BLaER1 (cell line): Measurements from ENCODE around the gene MEGF10.

Experiments used
- H3K27ac ChIP-seq: shearing (Covaris generic); formaldehyde crosslinking; 2 replicates; pipeline ENCODE4 v1.8.1; 2022
- H3K27me3 ChIP-seq: shearing (Covaris generic); formaldehyde crosslinking; 2 replicates; pipeline ENCODE4 v1.8.1; 2022
- H3K36me3 ChIP-seq: shearing (Covaris generic); formaldehyde crosslinking; 2 replicates; pipeline ENCODE4 v1.8.1; 2022
- H3K4me1 ChIP-seq: shearing (Covaris generic); formaldehyde crosslinking; 2 replicates; pipeline ENCODE4 v1.8.1; 2022
- H3K4me2 ChIP-seq: shearing (Covaris generic); formaldehyde crosslinking; 2 replicates; pipeline ENCODE4 v1.8.1; 2022
- H3K4me3 ChIP-seq: shearing (Covaris generic); formaldehyde crosslinking; 2 replicates; pipeline ENCODE4 v1.8.1; 2022
- H3K9ac ChIP-seq: shearing (Covaris generic); formaldehyde crosslinking; 2 replicates; pipeline ENCODE4 v1.8.1; 2022
- H3K9me3 ChIP-seq: shearing (Covaris generic); formaldehyde crosslinking; 2 replicates; pipeline ENCODE4 v1.8.1; 2022
- H4K20me1 ChIP-seq: shearing (Covaris generic); formaldehyde crosslinking; 2 replicates; pipeline ENCODE4 v1.8.1; 2022
- Cebpa-rat ChIP-seq: shearing (Covaris generic); IDR thresholded peaks from 2 replicates; pipeline ENCODE4 v1.8.1; 2022

Gene MEGF10

DNA sequence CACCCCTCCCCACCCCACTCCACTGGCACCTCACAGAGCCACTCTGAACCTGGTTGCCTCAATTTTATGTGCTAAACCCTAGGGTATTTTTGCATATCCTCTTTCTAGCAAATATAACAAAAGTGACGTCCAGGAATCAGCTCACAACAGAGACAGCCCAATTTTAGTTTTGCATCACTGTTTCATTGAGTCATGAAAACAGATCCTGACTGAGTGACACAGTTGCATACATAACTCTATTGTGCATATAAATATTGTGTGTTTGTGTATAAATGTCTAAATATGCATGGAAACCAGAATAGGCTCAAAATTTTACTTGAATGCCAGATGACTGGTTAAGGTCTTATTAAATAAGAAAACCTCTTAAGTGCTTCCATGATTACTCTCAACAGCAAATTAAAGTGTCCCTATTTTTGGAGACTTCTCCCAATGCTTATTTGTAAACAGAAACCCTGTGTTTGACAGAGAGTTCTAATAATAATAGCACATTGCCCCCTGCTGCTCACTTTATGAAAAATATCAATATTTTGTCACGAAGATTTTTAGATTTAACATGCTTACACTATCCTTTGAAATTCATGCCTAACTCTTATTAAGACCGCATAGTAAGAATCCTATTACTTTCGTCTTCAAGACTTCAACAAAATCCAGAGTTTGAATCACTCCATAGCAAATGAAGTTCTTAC, 151.3 kb downstream of the MEGF10 start:
- no peak for TF ChIP-seq Cebpa-rat
- Histone ChIP-seq H3K9ac (no peak overlapping the region), H3K9me3 (no peaks in the 10 kb centered on the region), H3K4me3 (no peak overlapping the region), H3K27ac (no peak overlapping the region), H3K36me3 (no peaks in the 10 kb centered on the region), H4K20me1 (no peaks in the 10 kb centered on the region), H3K4me2 (no peak overlapping the region), H3K27me3 (no peaks in the 10 kb centered on the region), H3K4me1 (no peaks in the 10 kb centered on the region)

DNA sequence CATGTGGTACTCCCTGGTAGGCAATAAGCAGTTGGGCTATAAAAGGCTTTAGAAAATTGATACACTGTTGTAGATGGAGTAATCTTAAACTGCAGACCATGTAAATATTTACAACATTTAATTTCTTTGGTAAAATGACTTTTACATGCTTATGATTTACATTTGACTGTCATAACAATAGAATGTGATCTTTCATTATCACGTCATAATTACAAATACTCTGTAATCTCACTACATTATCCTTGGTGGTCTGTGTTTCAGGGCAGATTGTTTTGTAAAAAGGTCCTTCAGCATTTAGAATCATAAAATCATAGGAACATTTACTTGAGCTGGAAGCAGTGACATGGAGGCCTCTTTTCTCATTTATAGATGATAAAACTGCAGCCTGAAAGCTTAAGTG, 153.6 kb downstream of the MEGF10 start:
- Histone ChIP-seq H4K20me1 (no peaks in the 10 kb centered on the region), H3K27ac (no peak overlapping the region), H3K4me2 (no peak overlapping the region), H3K9ac (no peak overlapping the region), H3K4me3 (no peak overlapping the region), H3K9me3 (no peaks in the 10 kb centered on the region), H3K36me3 (no peaks in the 10 kb centered on the region), H3K4me1 (no peaks in the 10 kb centered on the region), H3K27me3 (no peaks in the 10 kb centered on the region)
- no peak for TF ChIP-seq Cebpa-rat

DNA sequence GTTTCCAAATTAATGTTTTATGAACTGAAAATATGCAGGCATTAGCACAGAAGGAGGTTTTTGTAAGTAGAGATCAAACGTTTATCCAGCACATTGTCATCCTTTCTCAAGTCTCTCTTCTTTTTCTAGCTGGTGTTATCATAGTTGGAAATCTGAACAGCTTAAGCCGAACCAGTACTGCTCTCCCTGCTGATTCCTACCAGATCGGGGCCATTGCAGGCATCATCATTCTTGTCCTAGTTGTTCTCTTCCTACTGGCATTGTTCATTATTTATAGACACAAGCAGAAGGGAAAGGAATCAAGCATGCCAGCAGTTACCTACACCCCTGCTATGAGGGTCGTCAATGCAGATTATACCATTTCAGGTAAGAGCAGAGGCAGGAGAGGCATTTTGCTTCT, 154.7 kb downstream of the MEGF10 start:
- TF ChIP-seq Cebpa-rat: no peak
- H4K20me1 ChIP-seq: no peaks in the 10 kb centered on the region
- H3K9me3 ChIP-seq: no peaks in the 10 kb centered on the region
- H3K27ac ChIP-seq: no peak overlapping the region
- H3K4me3 ChIP-seq: no peak overlapping the region
- no peak overlapping the region for H3K4me2 ChIP-seq
- no peaks in the 10 kb centered on the region for H3K27me3 ChIP-seq
- no peak overlapping the region for H3K9ac ChIP-seq
- no peaks in the 10 kb centered on the region for H3K4me1 ChIP-seq
- H3K36me3 ChIP-seq: no peaks in the 10 kb centered on the region

DNA sequence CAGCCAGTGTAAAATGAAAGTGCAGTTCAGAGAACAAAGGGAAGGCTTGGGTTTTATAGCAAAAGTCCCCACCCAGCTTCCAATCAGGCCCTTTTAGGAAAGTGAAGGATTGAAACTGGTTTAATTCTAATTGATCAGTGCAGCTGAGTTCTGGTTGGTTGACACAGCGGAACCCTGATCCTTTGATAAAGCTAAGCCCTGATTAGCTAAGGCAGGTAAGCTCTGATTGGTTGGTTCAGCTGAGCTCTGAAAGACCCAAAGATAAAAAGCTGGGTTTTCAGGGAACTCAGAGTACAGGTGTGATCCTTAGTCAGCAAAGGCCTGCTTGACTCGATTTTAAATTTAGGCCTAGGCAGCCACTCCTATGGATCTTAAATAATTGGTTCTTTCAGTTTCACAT, 156.0 kb downstream of the MEGF10 start:
- Histone ChIP-seq H3K9me3 (no peaks in the 10 kb centered on the region), H3K4me2 (no peak overlapping the region), H3K27ac (no peak overlapping the region), H3K27me3 (no peaks in the 10 kb centered on the region), H3K36me3 (no peaks in the 10 kb centered on the region), H4K20me1 (no peaks in the 10 kb centered on the region), H3K4me3 (no peak overlapping the region), H3K9ac (no peak overlapping the region), H3K4me1 (no peaks in the 10 kb centered on the region)
- TF ChIP-seq Cebpa-rat: no peak

DNA sequence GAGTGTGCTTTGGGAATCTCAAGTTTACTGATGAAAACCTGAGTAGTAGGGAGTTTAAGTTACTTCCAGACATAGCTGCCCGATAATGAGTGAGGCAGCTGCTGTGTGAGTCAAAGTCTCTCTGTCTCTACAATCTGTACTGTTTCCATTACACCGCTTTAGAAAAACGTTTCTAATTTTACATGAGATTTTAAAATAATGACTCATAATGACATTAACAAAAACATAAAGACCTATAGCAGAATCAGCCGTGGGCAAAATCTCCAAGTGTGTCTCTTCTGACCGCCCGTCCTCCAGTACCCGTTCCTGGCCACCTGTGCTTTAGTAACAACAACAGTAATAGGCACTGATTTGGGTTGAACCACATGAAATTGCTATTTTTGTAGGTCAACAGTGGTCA, 157.2 kb downstream of the MEGF10 start:
- no peak overlapping the region for H3K9ac ChIP-seq
- no peak overlapping the region for H3K27ac ChIP-seq

DNA sequence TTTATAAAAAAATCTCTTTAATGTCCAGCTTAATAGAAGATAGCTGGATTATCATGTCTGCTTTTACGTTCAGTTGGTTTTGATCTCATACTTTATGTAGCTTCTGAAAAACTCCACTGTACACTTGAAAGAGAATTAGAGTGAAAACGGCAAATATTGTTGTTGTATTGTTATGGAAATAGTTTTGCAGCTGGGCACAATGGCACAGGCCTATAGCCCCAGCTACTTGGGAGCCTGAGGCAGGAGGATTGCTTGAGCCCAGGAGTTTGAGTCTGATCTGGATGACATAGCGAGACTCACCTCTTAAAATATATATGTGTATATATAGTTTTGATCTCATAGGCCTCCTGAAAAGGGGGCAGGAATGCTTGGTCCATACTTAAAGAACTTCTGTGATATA, 159.4 kb downstream of the MEGF10 start:
- no peaks in the 10 kb centered on the region for H3K36me3 ChIP-seq
- no peak overlapping the region for H3K4me2 ChIP-seq
- H3K9ac ChIP-seq: no peak overlapping the region
- no peaks in the 10 kb centered on the region for H3K4me1 ChIP-seq
- no peaks in the 10 kb centered on the region for H3K9me3 ChIP-seq
- no peak for TF ChIP-seq Cebpa-rat
- no peak overlapping the region for H3K4me3 ChIP-seq
- no peaks in the 10 kb centered on the region for H3K27me3 ChIP-seq
- no peak overlapping the region for H3K27ac ChIP-seq
- H4K20me1 ChIP-seq: no peaks in the 10 kb centered on the region

More for the DNA sequence above, 157.2 kb downstream of the MEGF10 start:
- Histone ChIP-seq H3K36me3 (no peaks in the 10 kb centered on the region), H3K4me3 (no peak overlapping the region), H3K4me2 (no peak overlapping the region), H4K20me1 (no peaks in the 10 kb centered on the region), H3K9me3 (no peaks in the 10 kb centered on the region), H3K27me3 (no peaks in the 10 kb centered on the region), H3K4me1 (no peaks in the 10 kb centered on the region)
- no peak for TF ChIP-seq Cebpa-rat

DNA sequence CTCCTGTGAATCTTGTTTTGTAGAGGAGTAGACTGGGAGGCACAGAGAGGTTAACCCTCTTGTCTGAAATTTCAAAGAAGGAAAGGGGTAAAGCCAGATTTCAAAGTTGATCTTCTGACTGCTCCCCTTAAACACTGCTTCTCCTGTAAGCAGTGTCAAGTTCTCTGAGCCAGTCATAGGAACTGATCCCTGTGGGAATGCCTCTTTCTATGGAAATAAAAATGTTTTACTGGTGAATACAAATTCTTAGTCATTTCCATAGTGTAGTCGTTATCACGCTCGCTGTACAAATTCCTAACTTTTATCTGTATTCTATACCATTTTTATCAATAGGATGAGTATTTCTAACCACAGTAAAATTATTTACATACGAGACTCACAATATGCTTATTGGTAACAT, 160.5 kb downstream of the MEGF10 start:
- TF ChIP-seq Cebpa-rat: no peak
- no peak overlapping the region for H3K27ac ChIP-seq
- no peaks in the 10 kb centered on the region for H4K20me1 ChIP-seq
- H3K9ac ChIP-seq: no peak overlapping the region
- no peaks in the 10 kb centered on the region for H3K27me3 ChIP-seq
- no peaks in the 10 kb centered on the region for H3K9me3 ChIP-seq
- no peaks in the 10 kb centered on the region for H3K36me3 ChIP-seq
- H3K4me3 ChIP-seq: no peak overlapping the region
- no peaks in the 10 kb centered on the region for H3K4me1 ChIP-seq
- no peak overlapping the region for H3K4me2 ChIP-seq

DNA sequence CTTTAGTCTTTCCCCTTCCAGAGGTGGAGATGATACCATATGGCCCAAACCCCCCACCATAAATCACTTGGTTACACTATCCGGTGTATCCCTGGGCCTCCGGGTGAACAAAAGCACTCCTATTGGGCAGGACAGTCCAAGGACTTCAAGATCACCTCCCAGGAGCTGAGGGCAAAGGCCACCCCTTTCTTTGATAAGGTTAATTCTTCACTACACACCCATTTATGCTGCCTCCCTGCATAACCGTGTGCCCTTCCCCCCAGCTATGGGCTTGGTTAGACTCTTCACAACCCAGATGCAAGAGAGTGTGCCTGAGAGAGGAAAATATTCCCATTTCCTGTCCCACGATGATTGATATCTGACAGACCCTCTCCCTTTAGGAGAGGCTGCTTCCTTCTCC, 162.0 kb downstream of the MEGF10 start:
- no peak overlapping the region for H3K9ac ChIP-seq
- no peak overlapping the region for H3K27ac ChIP-seq
- no peak overlapping the region for H3K4me2 ChIP-seq
- no peaks in the 10 kb centered on the region for H3K27me3 ChIP-seq
- H3K36me3 ChIP-seq: no peaks in the 10 kb centered on the region
- H3K4me1 ChIP-seq: no peaks in the 10 kb centered on the region
- no peak for TF ChIP-seq Cebpa-rat
- no peaks in the 10 kb centered on the region for H4K20me1 ChIP-seq
- no peaks in the 10 kb centered on the region for H3K9me3 ChIP-seq
- H3K4me3 ChIP-seq: no peak overlapping the region

DNA sequence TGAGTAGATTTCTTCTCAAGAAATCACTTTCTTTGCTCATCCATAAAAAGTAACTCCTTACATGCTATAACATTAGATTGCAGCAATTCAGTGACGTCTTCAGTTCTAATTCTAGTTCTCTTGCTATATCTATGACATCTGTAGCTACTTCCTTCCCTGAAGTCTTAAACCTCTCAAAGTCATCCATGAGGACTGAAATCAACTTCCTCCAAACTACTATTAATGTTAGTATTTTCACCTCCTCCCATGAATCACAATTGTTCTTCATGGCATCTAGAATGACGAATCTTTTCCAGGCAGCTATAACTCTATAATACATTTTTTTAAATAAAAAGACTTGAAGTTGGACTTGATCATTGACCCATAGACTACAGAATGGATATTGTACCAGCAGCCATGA, 180.6 kb downstream of the MEGF10 start:
- Histone ChIP-seq H3K4me2 (no peak overlapping the region), H3K9ac (no peak overlapping the region), H3K4me1 (no peaks in the 10 kb centered on the region), H3K27ac (no peak overlapping the region), H3K27me3 (no peaks in the 10 kb centered on the region), H3K4me3 (no peak overlapping the region), H3K9me3 (no peaks in the 10 kb centered on the region), H4K20me1 (no peaks in the 10 kb centered on the region), H3K36me3 (no peaks in the 10 kb centered on the region)
- TF ChIP-seq Cebpa-rat: no peak

DNA sequence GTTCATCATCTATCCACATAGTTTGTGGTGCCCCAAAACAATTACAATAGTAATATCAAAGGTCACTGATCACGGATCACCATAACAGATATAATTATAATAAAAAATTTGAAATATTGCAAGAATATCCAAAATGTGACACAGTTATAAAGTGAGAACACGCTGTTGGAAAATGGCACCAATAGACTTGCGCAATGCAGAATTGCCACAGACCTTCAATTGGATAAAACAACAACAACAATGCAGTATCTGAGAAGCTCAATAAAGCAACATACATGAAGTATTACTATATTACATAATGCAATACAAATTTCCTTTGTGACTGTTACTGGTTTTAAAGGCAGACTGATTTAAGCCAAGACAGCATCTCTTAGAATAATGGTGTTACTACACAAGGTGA, 182.1 kb downstream of the MEGF10 start:
- Histone ChIP-seq H3K9ac (no peak overlapping the region), H3K4me1 (no peaks in the 10 kb centered on the region), H3K27ac (no peak overlapping the region), H4K20me1 (no peaks in the 10 kb centered on the region), H3K9me3 (no peaks in the 10 kb centered on the region), H3K27me3 (no peaks in the 10 kb centered on the region), H3K4me2 (no peak overlapping the region), H3K4me3 (no peak overlapping the region), H3K36me3 (no peaks in the 10 kb centered on the region)
- TF ChIP-seq Cebpa-rat: no peak; the same call in 1 of the 2 replicates

DNA sequence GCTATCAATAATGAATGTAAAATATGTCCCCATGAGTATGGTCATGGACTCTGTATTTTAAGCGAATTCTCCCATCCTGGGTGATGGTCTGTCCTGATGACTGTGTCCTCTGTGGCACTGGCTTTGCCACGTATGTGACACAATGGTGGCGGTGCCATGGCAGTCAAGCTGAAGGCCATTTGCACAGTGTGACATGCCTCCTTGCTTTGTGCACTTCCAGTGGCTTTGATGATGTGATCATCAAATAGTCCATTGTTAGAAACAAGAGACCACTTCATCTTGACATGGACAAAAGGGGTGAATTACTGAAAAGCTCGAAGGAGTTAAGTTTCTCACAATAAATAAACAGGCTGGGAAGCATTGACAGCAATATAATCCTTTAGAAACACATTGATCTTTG, 195.9 kb downstream of the MEGF10 start:
- Histone ChIP-seq H3K4me2 (no peak overlapping the region), H3K36me3 (no peaks in the 10 kb centered on the region), H3K9ac (no peak overlapping the region), H4K20me1 (no peaks in the 10 kb centered on the region), H3K4me3 (no peak overlapping the region), H3K27me3 (no peaks in the 10 kb centered on the region), H3K4me1 (no peaks in the 10 kb centered on the region), H3K27ac (no peak overlapping the region), H3K9me3 (no peaks in the 10 kb centered on the region)
- no peak for TF ChIP-seq Cebpa-rat
